ENCODE results near the gene AGK. TPM values are rescaled to one million over a fixed set of nuclear protein-coding genes. Genes with fewer than 3 reads are reported as not detected.

Gene AGK
- total RNA-seq, 1 experiment from 2014 or later = 32.2 TPM

- H3K4me3 Mint-ChIP-seq = peak overlapping the region; percentile 20
- H3K27ac Mint-ChIP-seq = peak overlapping the region; percentile 97
- peaks cover 9% of the 10 kb centered on the region for H3K9me3 Mint-ChIP-seq
- ATAC-seq (no peak), DNase-seq (ENCODE audit: low spot score) (no peak)
- peaks cover 20% of the 10 kb centered on the region for H3K36me3 Mint-ChIP-seq
- no peak for TF ChIP-seq ZNF532 (CRISPR knock-in tag; IDR thresholded peaks at IDR 0.05; ENCODE audit: borderline replicate concordance)
- TF ChIP-seq MXD4 (CRISPR knock-in tag; IDR thresholded peaks at IDR 0.05; ENCODE audit: borderline replicate concordance) = no peak
- no peak for TF ChIP-seq STAT6 (CRISPR knock-in tag; conservative IDR thresholded peaks at IDR 0.05; ENCODE audit: low read depth)
- CTCF ChIA-PET = interaction anchor here (0.6 to 1.0 kb wide), 2 partner anchors 52 to 1541 kb away, joined by 3 read pairs; no protein-coding TSS in a partner anchor
- no peaks in the 10 kb centered on the region for H3K27me3 Mint-ChIP-seq (ENCODE audit: low read depth)
- POLR2A ChIA-PET = interaction anchor here (1.3 kb wide), 1 partner anchor 35 kb away, joined by 6 read pairs; the partner anchor contains the start of gene AGK
- H3K4me1 Mint-ChIP-seq = peaks cover 78% of the 10 kb centered on the region
Measured at GRCh38 chr7:141585592-141586510, 34.6 kb downstream of the AGK start.

- Mint-ChIP-seq H3K9me3 (peaks cover 9% of the 10 kb centered on the region), H3K4me1 (peaks cover 86% of the 10 kb centered on the region), H3K27ac (peak overlapping the region; percentile 97), H3K4me3 (no peak overlapping the region), H3K36me3 (peaks cover 20% of the 10 kb centered on the region), H3K27me3 (ENCODE audit: low read depth) (no peaks in the 10 kb centered on the region)
- no peak for TF ChIP-seq CREB1 (CRISPR knock-in tag; IDR thresholded peaks at IDR 0.05)
- TF ChIP-seq SP1 (CRISPR knock-in tag; conservative IDR thresholded peaks at IDR 0.05) = no peak
- TF ChIP-seq CTCF (IDR thresholded peaks at IDR 0.05) = no peak
- no peak for TF ChIP-seq KAT7 (CRISPR knock-in tag; IDR thresholded peaks at IDR 0.05; ENCODE audit: borderline replicate concordance)
- POLR2A ChIA-PET = no interaction called here
- ATAC-seq (no peak), DNase-seq (ENCODE audit: low spot score) (no peak)
- CTCF ChIA-PET = no interaction called here
Measured at GRCh38 chr7:141586878-141587277, 35.7 kb downstream of the AGK start.

- Mint-ChIP-seq H3K4me1 (peaks cover 86% of the 10 kb centered on the region), H3K36me3 (peaks cover 21% of the 10 kb centered on the region), H3K4me3 (no peak overlapping the region), H3K27me3 (ENCODE audit: low read depth) (no peaks in the 10 kb centered on the region), H3K27ac (peak overlapping the region; percentile 97), H3K9me3 (peaks cover 9% of the 10 kb centered on the region)
- ChIA-PET CTCF (no interaction called here), POLR2A (no interaction called here)
- no peak for ATAC-seq
- no peak for DNase-seq (ENCODE audit: low spot score)
- TF ChIP-seq E2F5 (CRISPR knock-in tag; IDR thresholded peaks at IDR 0.05) (no peak), GTF2I (CRISPR knock-in tag; conservative IDR thresholded peaks at IDR 0.05) (no peak), ZNF423 (CRISPR knock-in tag; IDR thresholded peaks at IDR 0.05) (no peak), NR3C1 (CRISPR knock-in tag; conservative IDR thresholded peaks at IDR 0.05; ENCODE audit: low read depth) (no peak), RELA (CRISPR knock-in tag; IDR thresholded peaks at IDR 0.05; ENCODE audit: borderline replicate concordance) (no peak), ESRRA (CRISPR knock-in tag; IDR thresholded peaks at IDR 0.05; ENCODE audit: borderline replicate concordance) (no peak), ZNF219 (CRISPR knock-in tag; IDR thresholded peaks at IDR 0.05; ENCODE audit: borderline replicate concordance) (no peak), KAT7 (CRISPR knock-in tag; IDR thresholded peaks at IDR 0.05; ENCODE audit: borderline replicate concordance) (no peak), NR2C2 (CRISPR knock-in tag; IDR thresholded peaks at IDR 0.05) (no peak)
Measured at GRCh38 chr7:141587304-141587703, 36.1 kb downstream of the AGK start.
